HepG2 (cell line): ENCODE data around the gene C1GALT1. TPM values are rescaled to one million over a fixed set of nuclear protein-coding genes. Genes with fewer than 3 reads are reported as not detected.
A peak's percentile ranks its signal among the peaks of the same experiment; 100 is the strongest.

ENCODE experiments used
- DPF2 ChIP-seq: sonication (generic); formaldehyde crosslinking; IDR thresholded peaks from 2 replicates; pipeline ENCODE4 v1.4.0; 2020; ENCODE audit warnings: mild to moderate bottlenecking, low read depth, missing genetic modification reagents, borderline replicate concordance
- GMEB2 ChIP-seq: IDR thresholded peaks from 2 replicates; pipeline ENCODE4 v1.6.1; 2016; ENCODE audit warnings: missing biosample characterization, missing genetic modification reagents, low read depth
- KDM1A ChIP-seq: IDR thresholded peaks from 2 replicates; pipeline ENCODE4 v1.6.1; 2016; ENCODE audit warnings: missing compliant biosample characterization
- SMYD3 ChIP-seq: sonication (generic); formaldehyde crosslinking; IDR thresholded peaks from 2 replicates; pipeline ENCODE4 v1.8.1; 2023; ENCODE audit warnings: mild to moderate bottlenecking, missing genetic modification reagents
- SRSF4 ChIP-seq: fragments of 200-400 bp; formaldehyde crosslinking; IDR thresholded peaks from one replicate; pipeline ENCODE4 v1.6.1; 2018; ENCODE audit warnings: mild to moderate bottlenecking, low read depth, low read length, moderate library complexity; ENCODE audit not compliant: poor library complexity, severe bottlenecking
- ZNF121 ChIP-seq: sonication (generic); formaldehyde crosslinking; IDR thresholded peaks from 2 replicates; pipeline ENCODE4 v1.5.0; 2020; ENCODE audit warnings: mild to moderate bottlenecking, missing genetic modification reagents
- ZNF18 ChIP-seq: sonication (generic); formaldehyde crosslinking; IDR thresholded peaks from 2 replicates; pipeline ENCODE4 v1.8.0; 2022; ENCODE audit warnings: mild to moderate bottlenecking, missing genetic modification reagents; ENCODE audit not compliant: insufficient replicate concordance
- ZNF3 ChIP-seq: IDR thresholded peaks from 2 replicates; pipeline ENCODE4 v1.7.0; 2017; ENCODE audit warnings: inconsistent platforms
- ZNF557 ChIP-seq: sonication (generic); formaldehyde crosslinking; IDR thresholded peaks from 2 replicates; pipeline ENCODE4 v1.4.0; 2020; ENCODE audit warnings: missing genetic modification reagents
- ZNF570 ChIP-seq: sonication (generic); formaldehyde crosslinking; IDR thresholded peaks from 2 replicates; pipeline ENCODE4 v1.4.0; 2020; ENCODE audit warnings: mild to moderate bottlenecking, missing genetic modification reagents, borderline replicate concordance
- ZNF687 ChIP-seq: sonication (generic); formaldehyde crosslinking; IDR thresholded peaks from 2 replicates; pipeline ENCODE4 v1.5.1; 2020; ENCODE audit warnings: mild to moderate bottlenecking, missing genetic modification reagents, moderate library complexity
- polyA plus RNA-seq, 8 experiments: library from polyadenylated mRNA; depleted of rRNA in 3 of 8; stranded (reverse) in 7 of 8; unstranded in 1 of 8; fragments of >200 nt; fragmentation: Illumina TruSeq in 4 of 8; extraction: Trizol in 4 of 8; gene quantifications; 2 replicates each; pipeline versions ENCODE4 v1.2.1 to v1.2.3, GENCODE V29; 2011 to 2016; ENCODE audit warnings: low read depth in 4 of 8, missing spikeins in 1 of 8, mixed read lengths in 1 of 8; ENCODE audit not compliant: insufficient read depth in 1 of 8
- total RNA-seq, 5 experiments: library from RNA; depleted of rRNA; stranded (reverse); fragments of >200 nt; fragmentation: Illumina TruSeq; extraction: Trizol; gene quantifications; 2 replicates each; pipeline ENCODE4 v1.2.3, GENCODE V29; 2016; ENCODE audit warnings: low read depth in 1 of 5
- TF ChIP-seq, protein P1 (sequence below): sonication (generic); formaldehyde crosslinking; IDR thresholded peaks from 2 replicates; pipeline ENCODE4 v1.8.1; 2022; ENCODE audit warnings: mild to moderate bottlenecking, missing genetic modification reagents
- TF ChIP-seq, protein P2 (sequence below), 2 experiments: sonication (generic) in 1 of 2; formaldehyde crosslinking in 1 of 2; IDR thresholded peaks; 2 replicates each; pipeline versions ENCODE4 v1.4.0 to v1.6.1; 2018 to 2020; ENCODE audit warnings: missing genetic modification reagents in 2 of 2, borderline replicate concordance in 1 of 2, low read depth in 1 of 2, mild to moderate bottlenecking in 1 of 2, missing biosample characterization in 1 of 2

C1GALT1 gene
- total and polyA plus RNA-seq, 2 of the 13 experiments (the other 11 are each of a cell fraction or from before 2014, with no cell fraction given): 57.1 to 65.9 TPM

DNA sequence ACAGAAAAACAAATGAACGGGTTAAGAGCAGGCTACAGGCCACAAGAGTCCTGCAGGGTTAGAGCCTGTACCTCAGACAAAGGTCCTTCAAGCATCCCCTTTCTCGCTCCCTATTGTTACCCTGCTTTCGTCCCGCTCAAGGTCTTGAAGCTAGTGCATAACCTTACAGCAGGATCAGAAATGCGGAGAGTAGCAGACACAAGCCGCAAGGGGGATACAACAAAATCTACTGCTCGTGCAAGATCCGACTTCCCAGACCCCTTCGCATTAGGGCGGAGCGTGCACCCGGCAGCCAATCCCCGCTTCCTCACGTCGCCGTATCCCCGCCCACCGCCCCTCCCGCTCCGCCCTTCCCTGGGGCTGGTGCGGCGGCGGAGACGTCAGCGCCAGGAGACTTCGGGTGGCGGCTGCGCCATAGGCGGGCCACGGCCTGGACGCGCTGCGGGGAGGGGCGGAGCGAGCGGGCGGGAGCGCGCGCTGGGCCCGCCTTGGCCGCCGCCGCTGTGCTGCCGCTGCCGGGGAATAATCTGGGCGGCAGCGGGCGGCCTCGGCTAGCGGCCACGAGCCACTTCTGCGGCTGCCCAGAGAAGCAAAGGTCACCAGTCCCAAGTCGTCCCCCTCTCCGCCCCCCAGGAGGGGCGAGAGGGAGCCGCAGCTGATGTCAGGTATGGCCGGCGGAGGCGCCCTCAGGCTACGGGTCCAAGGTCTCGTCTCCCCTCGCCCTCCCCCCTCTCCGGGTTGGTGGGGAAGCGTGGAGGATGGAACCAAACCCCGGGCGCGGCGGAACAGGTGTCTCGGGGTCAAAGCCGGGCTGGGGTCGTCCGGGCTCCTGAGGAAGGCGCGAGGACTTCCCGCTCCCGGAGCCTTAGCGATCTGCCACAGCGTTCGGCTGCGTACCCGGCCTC lies at the start of gene C1GALT1 (continued):
- TF ChIP-seq, protein P1, sequence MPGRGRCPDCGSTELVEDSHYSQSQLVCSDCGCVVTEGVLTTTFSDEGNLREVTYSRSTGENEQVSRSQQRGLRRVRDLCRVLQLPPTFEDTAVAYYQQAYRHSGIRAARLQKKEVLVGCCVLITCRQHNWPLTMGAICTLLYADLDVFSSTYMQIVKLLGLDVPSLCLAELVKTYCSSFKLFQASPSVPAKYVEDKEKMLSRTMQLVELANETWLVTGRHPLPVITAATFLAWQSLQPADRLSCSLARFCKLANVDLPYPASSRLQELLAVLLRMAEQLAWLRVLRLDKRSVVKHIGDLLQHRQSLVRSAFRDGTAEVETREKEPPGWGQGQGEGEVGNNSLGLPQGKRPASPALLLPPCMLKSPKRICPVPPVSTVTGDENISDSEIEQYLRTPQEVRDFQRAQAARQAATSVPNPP (CRISPR knock-in tag): 0 out of 2 replicates have a peak, but pooled peaks have one; percentile 15
- TF ChIP-seq KDM1A (CRISPR knock-in tag) (0 out of 2 replicates have a peak, but pooled peaks have one; percentile 11), DPF2 (CRISPR knock-in tag) (no peak; the same call in 1 of the 2 replicates), GMEB2 (CRISPR knock-in tag) (no peak), ZNF687 (CRISPR knock-in tag) (peak; percentile 96), ZNF570 (CRISPR knock-in tag) (no peak), ZNF121 (CRISPR knock-in tag) (peak; percentile 50; the same call in 1 of the 2 replicates), SRSF4 (peak; percentile 75), SMYD3 (CRISPR knock-in tag) (no peak), ZNF18 (CRISPR knock-in tag) (no peak), ZNF557 (CRISPR knock-in tag) (peak; percentile 49; the same call in 1 of the 2 replicates), ZNF3 (CRISPR knock-in tag) (no peak)
- TF ChIP-seq, protein P2, sequence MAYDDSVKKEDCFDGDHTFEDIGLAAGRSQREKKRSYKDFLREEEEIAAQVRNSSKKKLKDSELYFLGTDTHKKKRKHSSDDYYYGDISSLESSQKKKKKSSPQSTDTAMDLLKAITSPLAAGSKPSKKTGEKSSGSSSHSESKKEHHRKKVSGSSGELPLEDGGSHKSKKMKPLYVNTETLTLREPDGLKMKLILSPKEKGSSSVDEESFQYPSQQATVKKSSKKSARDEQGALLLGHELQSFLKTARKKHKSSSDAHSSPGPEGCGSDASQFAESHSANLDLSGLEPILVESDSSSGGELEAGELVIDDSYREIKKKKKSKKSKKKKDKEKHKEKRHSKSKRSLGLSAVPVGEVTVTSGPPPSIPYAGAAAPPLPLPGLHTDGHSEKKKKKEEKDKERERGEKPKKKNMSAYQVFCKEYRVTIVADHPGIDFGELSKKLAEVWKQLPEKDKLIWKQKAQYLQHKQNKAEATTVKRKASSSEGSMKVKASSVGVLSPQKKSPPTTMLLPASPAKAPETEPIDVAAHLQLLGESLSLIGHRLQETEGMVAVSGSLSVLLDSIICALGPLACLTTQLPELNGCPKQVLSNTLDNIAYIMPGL (CRISPR knock-in tag; IDR thresholded peaks at IDR 0.05; ENCODE audit: borderline replicate concordance in 1 of 2, low read depth in 1 of 2): peak; percentile 75 to 90
